ENCODE results near the gene ACP2.

Gene ACP2

DNA sequence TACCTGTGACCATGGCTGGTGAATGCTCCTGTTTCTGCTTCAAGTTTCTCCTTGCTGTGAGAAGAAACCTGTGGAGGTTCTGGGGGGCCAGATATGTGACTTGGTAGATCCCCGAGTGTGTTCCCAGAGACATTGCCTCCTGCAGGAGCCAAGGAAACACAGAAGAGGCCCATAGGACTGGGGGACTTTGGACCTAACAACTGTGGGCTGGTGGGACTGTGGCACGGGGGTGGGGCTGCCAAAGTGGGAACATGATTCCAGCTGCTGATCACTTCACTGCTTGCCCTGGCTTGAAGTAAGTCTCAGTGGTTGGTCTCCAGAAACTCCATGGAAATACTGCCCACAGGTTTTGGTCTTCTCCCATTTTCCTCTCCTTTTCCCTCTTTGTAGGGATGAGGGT is 5.0 kb upstream of the ACP2 start:
- TF ChIP-seq TAF1 (IDR thresholded peaks at IDR 0.05; ENCODE audit: low read depth) (no peak), TEAD4 (IDR thresholded peaks at IDR 0.05) (no peak), FOXM1 (IDR thresholded peaks at IDR 0.05; ENCODE audit: borderline replicate concordance, low read depth) (no peak), EGR1 (IDR thresholded peaks at IDR 0.05) (no peak), CEBPB (IDR thresholded peaks at IDR 0.05) (no peak), TCF12 (IDR thresholded peaks at IDR 0.05; ENCODE audit: low read depth) (no peak), ZBTB7A (IDR thresholded peaks at IDR 0.05; ENCODE audit: low read depth) (no peak)

DNA sequence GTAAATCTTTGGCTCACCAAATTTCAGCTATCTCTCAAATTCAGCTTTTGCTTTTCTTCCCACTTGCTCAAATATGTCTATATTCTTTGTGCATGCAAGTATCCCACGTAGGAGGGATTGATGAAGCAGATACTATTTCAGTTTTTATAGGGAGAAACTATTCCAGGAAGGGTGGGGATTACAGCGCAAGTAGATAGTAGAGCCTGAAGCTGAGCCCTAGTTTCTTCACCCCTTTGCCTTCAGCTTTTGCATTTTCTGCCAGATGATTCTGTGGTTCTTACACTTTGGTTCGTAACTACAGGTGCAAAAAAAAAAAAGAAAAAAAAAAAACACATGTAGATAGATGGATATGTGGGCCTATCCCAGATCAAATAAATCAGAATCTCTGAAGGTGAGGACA is 3.1 kb upstream of the ACP2 start:
- TF ChIP-seq, protein P1, sequence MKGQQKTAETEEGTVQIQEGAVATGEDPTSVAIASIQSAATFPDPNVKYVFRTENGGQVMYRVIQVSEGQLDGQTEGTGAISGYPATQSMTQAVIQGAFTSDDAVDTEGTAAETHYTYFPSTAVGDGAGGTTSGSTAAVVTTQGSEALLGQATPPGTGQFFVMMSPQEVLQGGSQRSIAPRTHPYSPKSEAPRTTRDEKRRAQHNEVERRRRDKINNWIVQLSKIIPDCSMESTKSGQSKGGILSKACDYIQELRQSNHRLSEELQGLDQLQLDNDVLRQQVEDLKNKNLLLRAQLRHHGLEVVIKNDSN (IDR thresholded peaks at IDR 0.05) = no peak
- TF ChIP-seq, protein P2, sequence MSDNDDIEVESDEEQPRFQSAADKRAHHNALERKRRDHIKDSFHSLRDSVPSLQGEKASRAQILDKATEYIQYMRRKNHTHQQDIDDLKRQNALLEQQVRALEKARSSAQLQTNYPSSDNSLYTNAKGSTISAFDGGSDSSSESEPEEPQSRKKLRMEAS (IDR thresholded peaks at IDR 0.05) = no peak
- TF ChIP-seq TEAD4 (IDR thresholded peaks at IDR 0.05) (no peak), RAD21 (IDR thresholded peaks at IDR 0.05; ENCODE audit: low read depth) (no peak), CEBPB (IDR thresholded peaks at IDR 0.05) (no peak), NFIC (IDR thresholded peaks at IDR 0.05) (no peak), YY1 (IDR thresholded peaks at IDR 0.05; ENCODE audit: low read depth) (no peak), FOXM1 (IDR thresholded peaks at IDR 0.05; ENCODE audit: borderline replicate concordance, low read depth) (no peak), ZBTB7A (IDR thresholded peaks at IDR 0.05; ENCODE audit: low read depth) (no peak), TAF1 (IDR thresholded peaks at IDR 0.05; ENCODE audit: low read depth) (no peak)
- TF ChIP-seq, protein P3, sequence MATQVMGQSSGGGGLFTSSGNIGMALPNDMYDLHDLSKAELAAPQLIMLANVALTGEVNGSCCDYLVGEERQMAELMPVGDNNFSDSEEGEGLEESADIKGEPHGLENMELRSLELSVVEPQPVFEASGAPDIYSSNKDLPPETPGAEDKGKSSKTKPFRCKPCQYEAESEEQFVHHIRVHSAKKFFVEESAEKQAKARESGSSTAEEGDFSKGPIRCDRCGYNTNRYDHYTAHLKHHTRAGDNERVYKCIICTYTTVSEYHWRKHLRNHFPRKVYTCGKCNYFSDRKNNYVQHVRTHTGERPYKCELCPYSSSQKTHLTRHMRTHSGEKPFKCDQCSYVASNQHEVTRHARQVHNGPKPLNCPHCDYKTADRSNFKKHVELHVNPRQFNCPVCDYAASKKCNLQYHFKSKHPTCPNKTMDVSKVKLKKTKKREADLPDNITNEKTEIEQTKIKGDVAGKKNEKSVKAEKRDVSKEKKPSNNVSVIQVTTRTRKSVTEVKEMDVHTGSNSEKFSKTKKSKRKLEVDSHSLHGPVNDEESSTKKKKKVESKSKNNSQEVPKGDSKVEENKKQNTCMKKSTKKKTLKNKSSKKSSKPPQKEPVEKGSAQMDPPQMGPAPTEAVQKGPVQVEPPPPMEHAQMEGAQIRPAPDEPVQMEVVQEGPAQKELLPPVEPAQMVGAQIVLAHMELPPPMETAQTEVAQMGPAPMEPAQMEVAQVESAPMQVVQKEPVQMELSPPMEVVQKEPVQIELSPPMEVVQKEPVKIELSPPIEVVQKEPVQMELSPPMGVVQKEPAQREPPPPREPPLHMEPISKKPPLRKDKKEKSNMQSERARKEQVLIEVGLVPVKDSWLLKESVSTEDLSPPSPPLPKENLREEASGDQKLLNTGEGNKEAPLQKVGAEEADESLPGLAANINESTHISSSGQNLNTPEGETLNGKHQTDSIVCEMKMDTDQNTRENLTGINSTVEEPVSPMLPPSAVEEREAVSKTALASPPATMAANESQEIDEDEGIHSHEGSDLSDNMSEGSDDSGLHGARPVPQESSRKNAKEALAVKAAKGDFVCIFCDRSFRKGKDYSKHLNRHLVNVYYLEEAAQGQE (IDR thresholded peaks at IDR 0.05; ENCODE audit: low read depth) = no peak

DNA sequence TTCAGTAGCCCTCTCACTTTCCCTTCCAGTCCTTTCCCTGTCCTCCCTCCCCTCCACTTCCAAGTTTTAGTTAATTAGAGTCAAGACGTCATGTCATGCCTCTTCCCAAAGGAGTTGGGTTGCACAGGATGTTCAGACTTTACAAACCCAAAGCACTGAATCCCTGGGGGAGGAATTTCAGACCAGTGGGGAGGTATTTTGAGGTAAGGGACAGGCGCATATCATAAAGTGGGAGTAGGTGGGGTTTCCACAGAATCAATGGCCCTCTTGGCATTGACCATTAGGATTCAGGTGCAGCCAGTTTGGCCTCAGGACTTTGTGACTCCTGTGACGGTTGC is 733 bp upstream of the ACP2 start:
- TF ChIP-seq YY1 (IDR thresholded peaks at IDR 0.05; ENCODE audit: low read depth) = no peak
- no peak for TF ChIP-seq EGR1 (IDR thresholded peaks at IDR 0.05)
- TF ChIP-seq, protein P2 (IDR thresholded peaks at IDR 0.05) = no peak
- TF ChIP-seq, protein P1 (IDR thresholded peaks at IDR 0.05) = no peak
- no peak for TF ChIP-seq TEAD4 (IDR thresholded peaks at IDR 0.05)
- TF ChIP-seq FOXM1 (IDR thresholded peaks at IDR 0.05; ENCODE audit: borderline replicate concordance, low read depth) = no peak
- no peak for TF ChIP-seq NFIC (IDR thresholded peaks at IDR 0.05)
- no peak for TF ChIP-seq TCF12 (IDR thresholded peaks at IDR 0.05; ENCODE audit: low read depth)
- TF ChIP-seq EP300 (IDR thresholded peaks at IDR 0.05; ENCODE audit: borderline replicate concordance) = no peak
- no peak for TF ChIP-seq TAF1 (IDR thresholded peaks at IDR 0.05; ENCODE audit: low read depth)
- TF ChIP-seq CREB1 (IDR thresholded peaks at IDR 0.05; ENCODE audit: low read depth) = no peak
- TF ChIP-seq RAD21 (IDR thresholded peaks at IDR 0.05; ENCODE audit: low read depth) = no peak
- no peak for TF ChIP-seq CEBPB (IDR thresholded peaks at IDR 0.05)
- no peak for TF ChIP-seq ZBTB7A (IDR thresholded peaks at IDR 0.05; ENCODE audit: low read depth)
- TF ChIP-seq, protein P3 (IDR thresholded peaks at IDR 0.05; ENCODE audit: low read depth) = no peak

DNA sequence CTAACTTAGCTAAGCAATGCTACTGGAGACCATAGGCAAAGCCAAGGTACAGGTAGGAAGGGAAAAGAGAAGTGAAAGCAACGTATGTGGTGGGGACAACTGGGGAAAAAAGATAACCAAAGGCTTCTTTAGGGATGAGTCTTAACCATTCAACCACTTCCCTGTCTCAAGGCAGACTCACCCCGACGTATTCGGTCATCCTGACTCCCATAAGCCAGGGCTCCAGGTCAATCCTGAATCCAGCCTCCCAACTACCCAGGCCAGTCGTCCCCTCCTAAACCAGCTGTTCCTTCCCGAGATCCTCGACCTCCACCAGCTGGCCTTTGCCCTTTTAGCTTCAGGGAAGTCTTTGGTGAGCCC is 330 bp downstream of the ACP2 start:
- TF ChIP-seq, protein P1 (IDR thresholded peaks at IDR 0.05) = no peak
- no peak for TF ChIP-seq CEBPB (IDR thresholded peaks at IDR 0.05)
- TF ChIP-seq YY1 (IDR thresholded peaks at IDR 0.05; ENCODE audit: low read depth) = no peak
- TF ChIP-seq CREB1 (IDR thresholded peaks at IDR 0.05; ENCODE audit: low read depth) = no peak
- no peak for TF ChIP-seq TCF12 (IDR thresholded peaks at IDR 0.05; ENCODE audit: low read depth)
- TF ChIP-seq EGR1 (IDR thresholded peaks at IDR 0.05) = no peak
- TF ChIP-seq TAF1 (IDR thresholded peaks at IDR 0.05; ENCODE audit: low read depth) = no peak

DNA sequence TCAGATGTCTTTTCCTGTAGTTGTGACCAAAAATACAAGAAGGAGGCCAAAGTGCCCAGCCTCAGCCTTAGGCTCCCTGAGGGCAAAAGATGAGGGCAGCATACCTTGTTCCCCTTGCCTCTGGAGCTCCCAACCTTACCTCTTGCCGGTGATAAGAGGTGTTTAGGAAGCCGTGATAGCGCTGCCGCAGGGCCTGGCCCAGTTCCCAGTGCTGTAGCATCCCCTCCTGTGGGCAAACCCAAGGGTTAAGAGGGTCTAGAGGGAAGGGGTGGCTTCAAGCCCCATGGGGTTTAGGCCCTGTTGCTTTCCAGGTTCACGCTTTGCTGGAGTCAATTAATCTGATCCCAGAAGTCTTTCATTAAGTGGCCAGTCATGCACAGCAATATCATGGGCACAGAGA is 1.1 kb downstream of the ACP2 start:
- TF ChIP-seq, protein P3 (IDR thresholded peaks at IDR 0.05; ENCODE audit: low read depth) = no peak
- TF ChIP-seq, protein P2 (IDR thresholded peaks at IDR 0.05) = no peak
